ENCODE measurements around the gene NDUFS5. TPM values are rescaled to one million over a fixed set of nuclear protein-coding genes. Genes with fewer than 3 reads are reported as not detected.

The NDUFS5 gene
- total and polyA plus RNA-seq, 10 of the 15 experiments (the other 5 are each of a cell fraction or from before 2014, with no cell fraction given): 240 to 1,578 (median 831) TPM

GRCh38 chr1:39046613-39047210 is 20.6 kb downstream of the NDUFS5 start:
- Histone ChIP-seq H2AFZ (ENCODE audit: control insufficient read depth, low read depth, low read length) (no peak overlapping the region), H3K4me3 (no peak overlapping the region), H4K20me1 (ENCODE audit: control insufficient read depth, insufficient read depth) (no peaks in the 10 kb centered on the region), H3K79me2 (ENCODE audit: control insufficient read depth, insufficient read depth, low read length) (no peaks in the 10 kb centered on the region), H3K9ac (ENCODE audit: control insufficient read depth, insufficient read depth, low read length) (no peak overlapping the region), H3K27ac (ENCODE audit: control insufficient read depth, insufficient read depth) (no peak overlapping the region), H3K27me3 (replicated peaks in 1 of 2; ENCODE audit: control insufficient read depth in 2 of 2, insufficient read depth in 2 of 2, low read length in 1 of 2) (no peaks in the 10 kb centered on the region), H3K36me3 (ENCODE audit: control insufficient read depth in 2 of 2, insufficient read depth in 2 of 2, low read length in 1 of 2) (no peaks in the 10 kb centered on the region; a peak in 1 of 4 replicates), H3K4me2 (ENCODE audit: control insufficient read depth, insufficient read depth) (no peak overlapping the region), H3K4me1 (ENCODE audit: control insufficient read depth, insufficient read depth, low read length) (peaks cover 13% of the 10 kb centered on the region), H3K9me3 (replicated peaks; ENCODE audit: control insufficient read depth, insufficient read depth, low read length) (no peaks in the 10 kb centered on the region)
- ATAC-seq (no peak), DNase-seq (ENCODE audit: low read depth, low spot score) (no peak), FAIRE-seq (no peak)
- ChIA-PET CTCF (interaction anchor here (0.6 kb wide), 1 partner anchor 19 kb away, joined by 3 read pairs; no protein-coding TSS in a partner anchor), SMC1A (ENCODE audit: uncharacterized antibody, unreplicated experiment) (interaction anchor here (1.0 kb wide), 1 partner anchor 63 kb away, joined by 4 read pairs; no protein-coding TSS in a partner anchor), POLR2A (interaction anchor here (0.5 to 0.8 kb wide), 2 partner anchors 14 to 19 kb away, joined by 3 to 4 read pairs; no protein-coding TSS in a partner anchor), RAD21 (ENCODE audit: unreplicated experiment) (interaction anchor here (1.1 to 1.2 kb wide), 2 partner anchors 43 to 570 kb away, joined by 3 to 4 read pairs; no protein-coding TSS in a partner anchor)
- in situ Hi-C loops (cut with MboI): no loop called here
- TF ChIP-seq PBX3 (IDR thresholded peaks at IDR 0.05; ENCODE audit: insufficient replicate concordance, low read depth, low read length) (no peak), BACH1 (IDR thresholded peaks at IDR 0.05; ENCODE audit: borderline replicate concordance) (no peak), BHLHE40 (IDR thresholded peaks at IDR 0.05; ENCODE audit: borderline replicate concordance in 1 of 2, low read depth in 2 of 2, low read length in 1 of 2) (no peak), HCFC1 (IDR thresholded peaks at IDR 0.05; ENCODE audit: low read length) (no peak), SREBF1 (IDR thresholded peaks at IDR 0.05; ENCODE audit: low read length) (no peak), TBL1XR1 (IDR thresholded peaks at IDR 0.05; ENCODE audit: low read depth, low read length) (no peak), CBX5 (IDR thresholded peaks at IDR 0.05; ENCODE audit: low read depth) (no peak), NR2C2 (IDR thresholded peaks at IDR 0.05; ENCODE audit: borderline replicate concordance, control insufficient read depth, insufficient read length, low read depth) (no peak), RUNX3 (IDR thresholded peaks at IDR 0.05; ENCODE audit: low read length) (no peak), NFXL1 (IDR thresholded peaks at IDR 0.05; ENCODE audit: borderline replicate concordance) (no peak), RAD51 (IDR thresholded peaks at IDR 0.05) (no peak), SMARCA5 (IDR thresholded peaks at IDR 0.05) (no peak), CEBPB (IDR thresholded peaks at IDR 0.05; ENCODE audit: borderline replicate concordance in 1 of 2, low read depth in 2 of 2, low read length in 2 of 2) (no peak), LARP7 (IDR thresholded peaks at IDR 0.05) (no peak), PAX8 (IDR thresholded peaks at IDR 0.05) (no peak), CBFB (IDR thresholded peaks at IDR 0.05; ENCODE audit: low read depth) (no peak), PML (IDR thresholded peaks at IDR 0.05; ENCODE audit: low read length) (no peak)
- WGBS (ENCODE audit: insufficient coverage, insufficient replicate concordance, low lambda C conversion rate, missing lambda C conversion rate): 56% methylated on average over 6 of the region's 6 CpGs
- intact Hi-C loops (cut with micrococcal nuclease; ENCODE audit: unreplicated experiment): no loop called here
- no TSS peak for BruUV-seq (replicated peaks)
